NCI-H146 treated with DMSO at 0.1 percent for 48 hours (cell line): ENCODE data around the gene JAZF1.
"Not testable (repeated sequence)": the region's sequence is repeated elsewhere in the genome, so short reads cannot be mapped to it uniquely, and the experiment has no call there.

Experiments
- DNase-seq: peaks from one replicate; lab custom pipeline; 2025; ENCODE audit not compliant: unreplicated experiment; lab: John Stamatoyannopoulos, UW

The JAZF1 gene

GRCh38 chr7:27889800-27890199 lies 290.8 kb downstream of the JAZF1 start:
- DNase-seq = no peak

- DNase-seq = no peak
These were observed 291.9 kb downstream of the JAZF1 start for GRCh38 chr7:27888736-27889135.

DNA sequence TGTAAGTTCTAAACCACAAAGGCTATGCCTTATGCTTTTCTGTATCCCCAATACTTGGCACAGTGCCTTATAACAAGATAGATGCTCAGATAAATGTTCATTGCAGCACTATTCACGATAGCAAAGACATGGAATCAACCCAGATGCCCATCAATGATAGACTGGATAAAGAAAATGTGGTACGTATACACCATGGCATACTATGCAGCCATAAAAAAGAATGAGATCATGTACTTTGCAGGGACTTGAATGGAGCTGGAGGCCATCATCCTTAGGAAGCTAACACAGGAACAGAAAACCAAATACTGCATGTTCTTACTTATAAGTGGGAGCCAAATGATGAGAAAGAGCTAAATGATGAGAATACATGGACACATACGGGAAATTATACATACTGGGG lies 293.9 kb downstream of the JAZF1 start:
- not testable (repeated sequence) for DNase-seq

GRCh38 chr7:27885652-27886051 lies 294.9 kb downstream of the JAZF1 start:
- no peak for DNase-seq

DNA sequence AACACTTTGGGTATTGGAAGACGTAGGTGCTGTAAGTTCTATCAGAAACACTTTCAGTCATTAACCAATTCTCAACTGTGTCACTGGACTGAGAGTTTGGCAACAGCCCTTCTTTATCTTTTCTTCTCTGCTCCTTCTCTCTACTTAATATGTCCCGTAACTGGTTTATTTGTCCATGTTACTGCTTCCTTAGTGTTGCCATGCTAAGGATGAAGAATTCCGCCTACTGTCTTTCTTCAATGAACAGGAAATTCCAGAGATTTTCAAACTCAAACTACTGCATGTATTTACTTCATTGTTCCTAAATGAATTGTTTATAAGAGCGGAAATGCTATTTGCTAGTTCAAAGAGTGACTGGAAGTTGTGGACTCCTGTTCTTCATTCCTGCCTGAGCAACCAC lies 296.9 kb downstream of the JAZF1 start:
- DNase-seq = no peak

DNA sequence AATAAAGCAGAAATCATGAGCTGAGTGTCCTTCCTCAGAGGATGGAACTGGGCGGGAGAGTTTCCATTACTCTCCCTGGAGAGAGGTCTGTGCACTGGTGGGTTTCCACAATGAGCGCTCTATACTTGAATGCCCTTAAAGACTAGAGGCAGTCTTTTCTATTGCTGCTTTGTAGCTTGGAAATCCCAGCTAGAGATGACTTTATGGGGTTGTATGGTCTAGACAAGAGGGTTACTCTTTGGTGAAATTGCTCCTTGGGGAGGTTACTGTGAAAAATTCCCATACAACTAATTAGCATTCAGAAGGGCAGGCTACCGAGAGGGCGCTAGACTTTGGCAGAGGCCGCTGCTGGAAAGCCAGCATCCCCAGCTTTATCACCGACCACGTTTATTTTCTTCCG lies 303.8 kb downstream of the JAZF1 start:
- no peak for DNase-seq

DNA sequence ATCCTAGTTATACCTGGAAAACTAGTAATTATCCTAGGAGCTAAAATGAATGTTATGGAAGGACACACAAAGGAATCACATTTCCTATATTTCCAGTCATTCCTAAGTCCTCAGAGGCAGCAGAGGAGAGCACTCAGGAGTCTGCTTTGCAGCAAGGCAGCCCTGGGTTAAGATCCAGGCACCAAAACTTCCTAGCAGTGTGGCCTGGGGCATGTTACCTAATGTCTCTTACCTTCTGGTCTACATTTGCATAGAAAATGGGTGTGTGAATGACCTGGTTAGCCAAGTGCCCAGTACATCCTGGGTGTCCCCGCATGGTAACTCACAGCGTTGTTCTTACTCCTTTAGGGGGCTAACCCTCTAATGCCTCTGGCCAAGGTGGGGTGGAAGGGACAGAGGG lies 304.8 kb downstream of the JAZF1 start:
- DNase-seq = no peak

DNA sequence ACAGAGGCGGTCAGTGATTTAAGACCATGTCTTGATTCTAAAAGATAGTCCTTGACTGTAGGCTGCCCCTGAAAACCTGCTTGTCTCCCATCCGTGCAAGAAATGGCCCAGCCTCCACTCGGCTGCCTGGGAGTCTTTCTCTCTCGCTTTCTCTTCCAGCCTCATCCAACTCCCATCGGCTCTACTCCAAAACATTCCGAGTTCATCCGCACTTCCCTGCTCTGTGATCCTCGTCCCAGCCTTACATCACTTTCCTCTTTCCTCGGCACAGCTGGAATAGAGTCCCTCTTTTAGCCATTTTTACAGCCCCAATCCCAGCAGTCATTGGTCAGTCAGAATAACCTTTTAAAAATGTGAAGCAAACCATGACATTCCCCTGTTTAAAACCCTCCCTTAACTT lies 305.5 kb downstream of the JAZF1 start:
- no peak for DNase-seq

- no peak for DNase-seq
These were observed 306.3 kb downstream of the JAZF1 start for GRCh38 chr7:27873981-27874957.

- DNase-seq = no peak
These were observed 308.0 kb downstream of the JAZF1 start for GRCh38 chr7:27872356-27873275.

GRCh38 chr7:27871866-27872265 lies 308.7 kb downstream of the JAZF1 start:
- DNase-seq = no peak

GRCh38 chr7:27871086-27871485 lies 309.5 kb downstream of the JAZF1 start:
- no peak for DNase-seq

DNA sequence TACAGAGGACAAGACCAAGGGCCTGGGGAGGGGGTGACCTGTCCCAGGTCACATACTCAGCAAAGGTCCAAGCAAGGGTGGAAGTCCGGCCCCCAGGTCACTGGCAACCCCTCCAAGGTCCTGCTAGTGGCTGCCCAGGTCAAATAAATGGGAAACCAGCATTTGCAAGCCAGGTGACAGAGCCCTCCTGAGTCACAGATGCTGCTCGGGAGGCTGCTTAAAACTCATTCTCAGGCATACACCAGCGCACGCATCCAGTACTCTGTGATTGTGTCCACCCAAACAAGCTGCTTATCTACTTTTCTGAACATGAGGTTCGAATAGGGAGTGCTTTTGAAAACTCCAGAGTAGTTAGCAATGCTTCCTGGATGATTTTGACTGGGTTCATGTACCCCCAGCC lies 310.0 kb downstream of the JAZF1 start:
- no peak for DNase-seq

DNA sequence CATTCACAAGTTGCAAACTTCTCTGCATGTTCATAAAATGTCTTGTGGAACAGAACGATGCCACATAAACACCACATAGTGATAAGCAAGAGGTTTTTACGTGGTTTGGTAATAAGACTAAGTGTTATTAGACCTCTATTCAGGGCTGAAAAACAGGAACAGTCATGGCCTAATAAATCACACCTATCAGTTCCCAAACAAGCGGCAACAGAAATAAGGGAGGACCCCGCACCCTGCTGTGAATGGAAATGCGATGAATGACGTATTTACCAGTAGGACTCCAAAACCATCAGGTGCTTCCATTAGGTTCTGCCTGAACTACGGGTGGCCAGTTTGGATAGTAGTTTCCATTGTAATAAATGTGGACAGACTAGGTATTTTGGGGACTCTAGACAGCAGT lies 311.5 kb downstream of the JAZF1 start:
- peak; percentile 9 for DNase-seq

DNA sequence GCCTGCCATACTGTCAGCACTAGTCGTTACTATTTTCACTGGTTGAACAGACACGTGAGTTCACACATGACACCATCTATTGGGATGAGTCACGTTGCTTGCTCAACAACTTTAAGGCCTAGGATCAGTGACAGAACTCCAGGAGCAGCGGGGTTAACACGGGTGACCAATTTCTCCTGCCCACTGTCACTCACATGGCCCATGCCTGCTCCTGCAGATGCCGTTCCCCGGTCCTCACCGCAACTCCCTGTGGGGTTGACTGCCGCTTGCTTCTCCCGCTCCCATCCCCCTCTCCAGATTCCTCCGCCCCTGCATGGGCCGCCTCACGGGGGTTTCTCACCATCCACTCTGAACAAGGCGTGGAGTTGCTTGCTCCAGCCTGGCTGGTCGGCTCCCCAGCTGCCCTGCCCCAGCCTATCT lies 312.5 kb downstream of the JAZF1 start:
- no peak for DNase-seq

GRCh38 chr7:27866828-27867672 lies 313.5 kb downstream of the JAZF1 start:
- DNase-seq = no peak

DNA sequence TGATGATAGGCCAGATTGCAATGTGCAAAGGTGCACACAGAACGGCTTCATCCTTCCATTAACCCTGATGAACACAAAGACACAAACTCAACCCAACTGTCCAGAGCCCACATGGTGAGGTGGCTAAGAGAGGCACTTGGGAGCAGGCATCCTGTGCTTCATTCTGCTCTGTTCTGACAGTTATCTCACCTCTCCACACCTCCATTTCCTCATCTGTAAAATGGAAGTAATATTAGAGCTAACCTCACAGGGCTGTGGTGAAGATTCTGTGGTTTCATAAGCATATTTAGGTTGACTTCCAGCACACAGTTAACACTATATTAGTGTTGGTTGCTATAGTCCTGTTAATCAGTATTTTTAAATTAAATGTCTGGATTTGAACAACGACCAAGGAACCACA lies 314.3 kb downstream of the JAZF1 start:
- DNase-seq = no peak

- DNase-seq = no peak
These were observed 316.7 kb downstream of the JAZF1 start for GRCh38 chr7:27863880-27864279.

- no peak for DNase-seq
These were observed 318.8 kb downstream of the JAZF1 start for GRCh38 chr7:27861747-27862146.

DNA sequence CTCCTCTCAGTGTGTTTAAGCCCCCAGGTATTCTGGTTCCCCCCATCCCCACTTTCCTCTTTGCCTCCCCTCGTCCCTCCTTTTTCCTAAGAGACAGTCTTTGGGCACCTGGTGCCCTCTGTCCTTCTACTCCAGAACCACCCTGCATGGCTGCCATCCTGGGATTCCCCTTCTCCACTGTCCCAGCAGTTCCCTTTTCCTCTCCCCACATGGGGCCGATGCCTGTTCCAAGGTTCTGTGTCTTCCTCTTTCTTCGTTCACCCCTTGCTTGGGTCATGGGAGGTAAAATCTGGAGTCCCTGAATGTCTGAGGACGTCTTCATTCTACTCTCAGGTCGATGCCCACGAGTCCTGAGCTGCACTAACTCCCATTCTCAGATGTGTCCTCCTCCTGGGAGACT lies 319.8 kb downstream of the JAZF1 start:
- DNase-seq = no peak
